Body of pancreas (tissue), 4 donors: ENCODE data around the gene ATP2B2.

Experiments
- CTCF ChIP-seq, 7 experiments: fragments of 450-650 bp in 4 of 7; fragments of 200-600 bp in 3 of 7; sonication (generic) in 3 of 7; IDR thresholded peaks; one replicate each; pipeline ENCODE4 v1.5.1; 2016 to 2019; ENCODE audit warnings: antibody characterized with exemption in 7 of 7
- POLR2A ChIP-seq, 3 donors: fragments of 450-650 bp; IDR thresholded peaks; one replicate each; pipeline ENCODE4 v1.6.1; 2016; ENCODE audit warnings: antibody characterized with exemption in 3 of 3, mild to moderate bottlenecking in 2 of 3

GRCh38 chr3:10530241-10530640, 24.9 kb upstream of the ATP2B2 start:
- no peak for TF ChIP-seq CTCF (IDR thresholded peaks at IDR 0.05)
- TF ChIP-seq POLR2A (IDR thresholded peaks at IDR 0.05), result no peak
